Measurements from ENCODE around the gene RFESD.

RFESD gene

GRCh38 chr5:95620870-95621838 lies 25.4 kb upstream of the RFESD start:
- no peak for DNase-seq (ENCODE audit: low read depth)
- no peak for TF ChIP-seq CTCF (IDR thresholded peaks at IDR 0.05; ENCODE audit: low read length, missing control alignments)

DNA sequence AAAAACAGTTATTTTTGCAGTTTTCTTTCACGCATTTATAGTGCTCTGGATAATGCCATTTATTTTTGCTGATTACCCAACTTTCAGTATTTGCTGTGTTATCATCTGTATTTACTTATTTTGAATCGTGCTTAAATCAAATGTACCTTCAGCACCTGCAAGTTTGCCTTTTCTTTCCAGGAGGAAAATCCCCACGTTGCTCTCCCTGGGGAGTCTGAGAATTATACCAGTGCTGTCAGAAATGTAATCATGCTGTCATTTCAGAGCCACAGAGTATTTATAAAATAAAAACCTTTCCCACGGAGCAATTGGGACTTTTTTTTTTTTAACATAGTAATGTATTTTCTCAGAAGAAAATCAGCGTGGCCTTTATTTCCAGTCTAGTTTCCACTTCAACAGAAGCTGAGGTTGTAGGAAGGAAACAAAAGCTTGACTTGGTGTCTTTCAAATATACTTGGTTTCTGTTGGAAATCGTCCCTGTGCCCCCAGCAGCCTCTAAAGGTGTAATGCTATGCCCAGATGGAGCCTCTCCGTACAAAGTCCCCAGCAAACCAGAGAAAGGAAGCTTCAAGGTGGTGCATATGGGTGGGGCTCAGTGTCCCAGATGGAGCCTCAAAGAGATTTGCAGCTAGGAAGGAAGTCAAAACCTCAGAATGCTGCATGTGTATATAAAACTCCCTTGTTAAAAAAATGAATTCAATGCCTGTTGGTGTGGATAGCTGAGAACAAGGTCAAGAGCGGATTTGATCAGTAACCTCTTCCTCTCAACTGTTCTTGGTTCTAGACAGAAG lies 24.5 kb upstream of the RFESD start:
- no peak overlapping the region for H3K4me3 ChIP-seq (replicated peaks; ENCODE audit: low read depth, low read length)
- no peak for DNase-seq (ENCODE audit: low read depth)
- TF ChIP-seq CTCF (IDR thresholded peaks at IDR 0.05; ENCODE audit: low read length, missing control alignments) = no peak

More at GRCh38 chr5:95620870-95621838, 25.4 kb upstream of the RFESD start:
- H3K4me3 ChIP-seq (replicated peaks; ENCODE audit: low read depth, low read length) = peak overlapping the region; percentile 41

DNA sequence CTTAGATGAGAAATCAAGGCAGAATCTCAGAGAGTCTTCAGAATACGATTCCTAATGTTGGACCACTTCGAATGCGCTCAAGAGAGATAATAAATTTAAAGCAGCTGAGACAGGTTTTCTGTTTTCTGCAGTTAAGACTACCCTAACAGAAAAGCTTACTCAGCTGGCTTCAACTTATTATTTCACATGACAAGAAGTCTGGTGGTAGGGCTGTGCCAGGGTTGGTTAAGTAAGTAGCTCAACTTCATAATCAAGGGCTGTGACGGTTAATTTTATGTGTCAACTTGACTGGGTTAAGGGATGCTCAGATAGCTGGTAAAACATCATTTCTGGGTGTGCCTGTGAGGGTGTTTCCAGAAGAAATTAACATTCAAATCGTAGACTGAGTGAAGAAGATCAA lies 22.9 kb upstream of the RFESD start:
- no peak for TF ChIP-seq CTCF (IDR thresholded peaks at IDR 0.05; ENCODE audit: low read length, missing control alignments)
- no peak for DNase-seq (ENCODE audit: low read depth)
- H3K4me3 ChIP-seq (replicated peaks; ENCODE audit: low read depth, low read length) = no peak overlapping the region

- no peak for TF ChIP-seq CTCF (IDR thresholded peaks at IDR 0.05; ENCODE audit: low read length, missing control alignments)
- no peak for DNase-seq (ENCODE audit: low read depth)
- no peak overlapping the region for H3K4me3 ChIP-seq (replicated peaks; ENCODE audit: low read depth, low read length)
Observed at GRCh38 chr5:95624368-95624767, 22.2 kb upstream of the RFESD start.

DNA sequence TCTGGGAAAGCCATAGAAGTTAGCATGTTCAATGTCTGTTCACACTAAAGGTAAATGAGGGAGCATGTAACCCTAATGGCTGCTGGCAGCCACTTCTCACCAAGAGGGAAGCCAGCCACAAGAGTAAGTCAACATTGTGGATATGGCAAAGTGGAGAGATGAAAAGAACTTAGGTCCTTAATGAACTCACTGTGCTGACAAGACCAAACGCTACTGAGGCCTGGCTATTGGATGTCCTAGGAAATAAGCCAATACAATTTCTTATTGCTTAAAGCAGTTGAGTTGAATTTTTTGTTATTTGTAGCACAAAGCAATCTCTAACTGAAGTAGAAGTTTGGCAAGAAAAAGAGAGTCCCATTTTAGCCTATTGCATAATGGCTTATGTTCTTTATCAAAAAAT lies 19.9 kb upstream of the RFESD start:
- H3K4me3 ChIP-seq (replicated peaks; ENCODE audit: low read depth, low read length) = no peak overlapping the region
- no peak for DNase-seq (ENCODE audit: low read depth)
- no peak for TF ChIP-seq CTCF (IDR thresholded peaks at IDR 0.05; ENCODE audit: low read length, missing control alignments)

DNA sequence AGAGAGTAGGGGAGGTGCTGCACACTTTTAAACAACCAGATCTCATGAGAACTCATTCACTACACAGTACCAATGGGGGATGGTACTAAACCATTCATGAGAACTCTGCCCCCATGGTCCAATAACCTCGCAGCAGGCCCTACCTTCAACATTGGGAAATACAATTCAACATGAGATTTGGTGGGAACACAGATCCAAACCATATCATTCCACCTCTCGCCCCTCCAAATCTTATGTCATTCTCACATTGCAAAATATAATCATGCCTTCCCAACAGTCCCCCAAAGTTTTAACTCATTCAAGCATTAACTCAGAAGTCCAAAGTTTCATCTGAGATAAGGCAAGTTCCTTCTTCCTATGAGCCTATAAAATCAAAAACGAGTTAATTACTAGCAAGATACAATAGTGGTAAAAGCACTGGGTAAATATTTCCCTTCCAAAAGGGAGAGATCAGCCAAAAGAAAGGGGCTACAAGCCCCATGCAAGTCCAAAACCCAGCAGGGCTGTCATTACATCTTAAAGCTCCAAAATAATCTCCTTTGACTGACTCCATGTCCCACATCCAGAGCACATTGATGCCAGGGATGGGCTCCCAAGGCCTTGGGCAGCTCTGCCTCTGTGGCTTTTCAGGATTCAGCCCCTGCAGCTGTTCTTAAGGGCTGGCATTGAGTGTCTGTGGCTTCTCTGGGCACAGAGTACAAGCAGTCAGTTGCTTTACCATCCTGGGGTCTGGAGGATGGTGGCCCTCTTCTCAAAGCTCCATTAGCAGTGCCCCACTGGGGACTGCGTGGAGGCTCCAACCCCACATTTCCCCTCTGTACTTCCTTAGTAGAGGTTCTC lies 18.4 kb upstream of the RFESD start:
- no peak for TF ChIP-seq CTCF (IDR thresholded peaks at IDR 0.05; ENCODE audit: low read length, missing control alignments)
- no peak for DNase-seq (ENCODE audit: low read depth)
- no peak overlapping the region for H3K4me3 ChIP-seq (replicated peaks; ENCODE audit: low read depth, low read length)

Data from fibroblast of pulmonary artery (primary cell).